Liver (tissue), 3 donors: Measurements from ENCODE around the gene RNU2-1.

Experiments used
- ATF3 ChIP-seq: IDR thresholded peaks from 2 replicates; pipeline ENCODE4 v1.6.1; 2016; ENCODE audit warnings: antibody characterized with exemption
- CTCF ChIP-seq: fragments of 150-350 bp; IDR thresholded peaks from 2 replicates; pipeline ENCODE4 v1.5.1; 2017; ENCODE audit warnings: improper control_type of control experiment, low read depth, low read length; ENCODE audit not compliant: missing input control
- REST ChIP-seq: IDR thresholded peaks from 2 replicates; pipeline ENCODE4 v1.6.1; 2016; ENCODE audit warnings: antibody characterized with exemption, mild to moderate bottlenecking
- SP1 ChIP-seq: IDR thresholded peaks from 2 replicates; pipeline ENCODE4 v1.6.1; 2018; ENCODE audit warnings: antibody characterized with exemption, mild to moderate bottlenecking
- YY1 ChIP-seq: IDR thresholded peaks from 2 replicates; pipeline ENCODE4 v1.6.1; 2016; ENCODE audit warnings: antibody characterized with exemption, mild to moderate bottlenecking
- donor health status: healthy.
- donor health status: healthy.

GRCh38 chr17:43219001-43219400 is 14.8 kb downstream of the RNU2-1 start:
- TF ChIP-seq ATF3: no peak
- no peak for TF ChIP-seq CTCF
- TF ChIP-seq SP1: no peak
- TF ChIP-seq REST: no peak
- no peak for TF ChIP-seq YY1
